ENCODE results near the gene HEATR3.

Gene HEATR3

GRCh38 chr16:50065624-50066481 is at the start of gene HEATR3:
TSS of gene HEATR3 (plus strand) at chr16:50065970. CDS start at chr16:50066132, 162 bp downstream.
- DNase-seq, result peak; percentile 93

DNA sequence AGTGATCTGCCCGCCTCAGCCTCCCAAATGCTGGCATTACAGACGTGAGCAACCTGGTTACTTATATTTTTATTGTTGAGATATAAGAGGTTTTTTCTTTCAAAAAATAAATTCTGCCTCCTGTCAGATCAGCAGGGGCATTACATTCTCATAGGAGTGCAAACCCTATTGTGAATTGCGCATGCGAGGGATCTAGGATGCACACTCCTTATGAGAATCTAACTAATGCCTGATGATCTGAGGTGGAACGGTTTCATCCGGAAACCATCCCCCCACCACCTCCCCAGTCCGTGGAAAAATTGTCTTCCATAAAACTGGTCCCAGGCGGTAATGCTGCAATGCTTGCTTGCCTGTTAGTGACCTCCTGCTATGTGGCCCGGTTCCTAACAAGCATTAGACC is 48.2 kb upstream of the HEATR3 start:
- no peak for DNase-seq

DNA sequence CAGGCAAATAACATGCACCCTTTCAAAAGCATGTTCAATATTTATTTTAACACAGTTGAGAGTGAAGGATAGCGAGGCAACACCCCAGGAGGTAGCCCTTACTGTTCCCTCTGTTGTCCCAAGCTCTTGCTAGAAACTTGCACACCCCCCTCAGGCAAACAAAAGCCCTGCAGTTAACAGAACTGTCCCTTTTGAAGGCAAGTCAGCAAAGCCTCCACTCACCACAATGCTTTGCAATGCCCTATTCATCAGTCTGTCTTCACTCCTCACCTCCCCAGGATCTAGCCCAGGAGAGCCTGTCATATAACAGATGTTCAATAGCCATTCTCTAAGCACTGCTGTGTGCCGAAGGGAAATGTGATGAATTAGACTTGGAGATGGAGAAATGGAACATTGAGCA is 44.2 kb upstream of the HEATR3 start:
- no peak for DNase-seq

- no peak for DNase-seq
Measured at GRCh38 chr16:50023641-50024040, 42.1 kb upstream of the HEATR3 start.

DNA sequence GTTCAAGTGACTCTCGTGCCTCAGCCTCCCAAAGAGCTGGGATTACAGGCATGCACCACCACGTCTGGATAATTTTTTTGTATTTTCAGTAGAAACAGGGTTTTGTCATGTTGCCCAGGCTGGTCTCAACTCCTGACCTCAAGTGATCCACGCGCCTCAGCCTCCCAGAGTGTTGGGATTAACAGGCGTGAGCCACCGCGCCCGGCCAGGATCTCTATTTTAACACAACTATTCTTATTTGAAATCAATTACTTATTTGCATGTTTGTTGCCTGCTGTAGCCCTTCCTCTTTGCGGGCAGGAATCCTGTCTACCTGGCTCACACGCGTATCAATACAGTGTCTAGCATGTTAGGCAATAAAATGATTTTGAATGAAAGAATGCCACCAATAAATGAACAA is 41.6 kb upstream of the HEATR3 start:
- no peak for DNase-seq

- peak; percentile 88 for DNase-seq
Measured at GRCh38 chr16:50024684-50025536, 40.9 kb upstream of the HEATR3 start, which contains the start of gene CNEP1R1. TSS of gene CNEP1R1 (plus strand) at chr16:50025225. CDS start at chr16:50025316, 91 bp downstream.

DNA sequence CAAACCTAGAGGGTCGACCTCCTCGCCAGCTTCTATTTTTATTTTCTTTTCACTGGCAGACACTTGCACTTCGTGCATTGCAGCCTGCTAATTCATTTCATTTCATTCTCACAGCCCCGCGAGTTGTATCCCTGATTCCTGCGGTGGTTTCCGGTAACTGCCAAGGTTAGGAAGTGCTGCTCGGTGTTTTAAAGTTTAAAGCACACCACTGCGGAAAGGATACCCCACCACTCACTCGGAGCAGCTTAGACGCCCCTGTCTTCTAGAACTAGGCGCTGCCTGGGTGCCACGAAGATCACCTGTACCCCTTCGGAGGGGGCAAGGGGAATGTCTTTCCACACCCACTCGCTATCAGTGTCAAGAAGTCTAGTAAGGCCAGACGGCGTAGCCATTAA is 40.2 kb upstream of the HEATR3 start:
- DNase-seq, result no peak

- DNase-seq, result no peak
Measured at GRCh38 chr16:50027829-50028228, 37.9 kb upstream of the HEATR3 start.

DNA sequence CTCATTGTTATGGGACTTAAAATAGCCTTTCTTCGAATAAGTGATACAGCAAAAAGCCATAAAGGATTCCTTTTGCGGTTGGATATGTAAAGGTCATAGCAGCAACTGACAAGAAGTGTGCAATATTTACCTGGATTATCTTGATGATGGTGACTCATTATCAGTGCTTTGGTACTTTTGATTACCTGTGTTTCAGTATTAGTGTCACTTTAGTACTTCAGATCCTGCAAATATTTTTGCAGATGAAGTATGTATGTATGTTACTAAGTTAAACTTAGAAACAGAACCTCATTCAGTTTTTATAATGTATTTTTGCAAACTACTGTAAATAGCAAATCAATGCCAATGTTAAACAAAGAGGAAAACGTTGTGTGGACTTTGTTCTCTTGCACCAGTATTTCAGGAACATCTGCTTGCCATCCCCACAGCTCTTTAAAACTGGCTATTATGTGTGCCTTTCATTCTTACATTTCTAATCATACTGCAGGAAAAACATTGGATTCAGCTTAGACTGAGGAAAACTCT is 30.2 kb upstream of the HEATR3 start:
- DNase-seq, result no peak

GRCh38 chr16:50036426-50036825 is 29.3 kb upstream of the HEATR3 start:
- no peak for DNase-seq

- DNase-seq, result no peak
Measured at GRCh38 chr16:50037662-50038220, 28.0 kb upstream of the HEATR3 start.

DNA sequence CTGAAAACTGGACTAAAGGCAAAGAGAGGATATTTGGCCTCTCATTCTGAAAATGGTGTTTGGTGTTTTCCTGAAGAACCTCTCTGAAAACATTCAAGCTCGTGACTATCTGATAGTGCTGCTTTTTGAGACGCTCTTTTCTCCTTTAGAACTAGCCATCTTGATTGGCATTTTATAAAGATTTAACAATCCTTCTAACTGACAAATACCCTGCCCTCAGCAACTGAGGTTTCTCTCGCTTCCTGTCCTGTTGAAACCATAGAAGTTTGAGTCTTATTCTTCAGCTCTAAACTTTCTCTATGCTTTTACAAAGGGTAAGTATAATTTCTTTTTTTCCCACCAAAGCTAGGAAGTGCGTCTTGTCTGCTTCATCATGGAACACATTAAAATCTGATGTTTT is 27.5 kb upstream of the HEATR3 start:
- no peak for DNase-seq

DNA sequence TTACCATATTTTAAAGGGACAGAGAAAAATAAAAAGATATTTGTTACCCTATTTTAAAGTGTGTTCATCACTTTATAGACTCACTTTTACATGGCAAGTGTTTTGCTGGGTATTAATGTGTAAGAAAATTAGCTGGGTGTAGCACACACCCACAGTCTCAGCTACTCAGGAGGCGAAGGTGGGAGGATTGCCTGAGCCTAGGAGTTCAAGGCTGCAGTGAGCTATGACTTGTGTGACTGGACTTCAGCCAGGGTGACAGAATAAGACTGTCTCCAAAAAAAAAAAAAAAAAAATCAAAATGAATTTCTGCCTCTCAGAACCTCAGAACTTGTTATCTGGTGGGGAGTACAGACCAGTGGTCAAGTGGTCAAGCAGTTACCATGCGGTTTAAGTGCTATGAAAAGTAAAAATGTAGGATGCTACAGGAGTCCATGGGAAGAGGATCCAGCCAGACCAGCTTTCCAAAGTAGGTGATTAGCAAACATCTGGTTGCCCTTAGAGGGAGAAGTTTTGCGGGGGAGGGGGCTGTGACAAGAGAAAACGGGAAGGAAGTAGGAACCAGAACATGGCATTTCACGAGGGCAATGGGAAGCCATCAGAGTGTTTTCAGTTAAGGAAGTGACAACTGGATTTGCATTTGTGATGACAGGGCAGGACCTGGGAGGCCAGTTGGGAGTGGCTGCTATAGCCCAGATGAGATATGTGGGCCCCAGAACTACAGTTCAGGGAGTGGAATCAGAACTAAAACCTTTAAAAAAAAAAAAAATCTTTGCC is 26.8 kb upstream of the HEATR3 start:
- no peak for DNase-seq

DNA sequence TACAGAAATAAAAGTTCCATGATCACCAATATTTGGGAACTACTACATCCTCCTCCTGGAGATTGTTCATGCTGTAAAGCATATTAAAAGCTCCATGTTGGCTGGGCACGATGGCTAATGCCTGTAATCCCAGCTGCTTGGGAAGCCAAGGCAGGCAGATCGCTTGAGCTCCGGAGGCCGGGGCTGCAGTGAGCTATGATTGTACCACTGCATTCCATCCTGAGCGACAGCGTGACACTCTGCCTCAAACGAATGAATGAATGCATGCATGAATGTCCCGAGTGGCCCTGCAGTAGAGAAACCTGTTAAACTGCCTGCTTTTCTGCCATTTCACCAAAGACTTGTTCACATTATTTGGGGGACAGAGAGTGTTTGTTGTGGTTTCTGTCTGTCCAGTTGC is 25.8 kb upstream of the HEATR3 start:
- no peak for DNase-seq

- DNase-seq, result no peak
Measured at GRCh38 chr16:50040710-50041109, 25.1 kb upstream of the HEATR3 start.

GRCh38 chr16:50043358-50043757 is 22.4 kb upstream of the HEATR3 start:
- DNase-seq, result no peak

DNA sequence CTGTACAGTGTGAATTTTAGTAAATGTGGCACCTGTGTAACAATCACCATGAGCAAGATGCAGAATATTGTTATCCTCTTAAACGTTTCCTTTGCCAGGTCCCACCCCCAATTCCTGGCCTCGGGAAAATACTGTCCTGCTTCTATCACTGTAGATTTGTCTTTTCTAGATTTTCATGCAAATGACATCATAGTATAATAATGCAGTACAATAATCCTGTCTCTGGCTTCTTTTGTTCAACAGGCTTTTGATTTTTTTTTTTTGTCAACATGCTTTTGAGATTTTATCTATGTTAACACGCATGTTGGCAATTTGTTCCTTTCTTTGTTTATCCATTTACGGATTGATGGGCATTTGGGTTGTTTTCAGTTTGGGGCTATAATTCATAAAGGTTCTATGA is 20.4 kb upstream of the HEATR3 start:
- DNase-seq, result no peak

DNA sequence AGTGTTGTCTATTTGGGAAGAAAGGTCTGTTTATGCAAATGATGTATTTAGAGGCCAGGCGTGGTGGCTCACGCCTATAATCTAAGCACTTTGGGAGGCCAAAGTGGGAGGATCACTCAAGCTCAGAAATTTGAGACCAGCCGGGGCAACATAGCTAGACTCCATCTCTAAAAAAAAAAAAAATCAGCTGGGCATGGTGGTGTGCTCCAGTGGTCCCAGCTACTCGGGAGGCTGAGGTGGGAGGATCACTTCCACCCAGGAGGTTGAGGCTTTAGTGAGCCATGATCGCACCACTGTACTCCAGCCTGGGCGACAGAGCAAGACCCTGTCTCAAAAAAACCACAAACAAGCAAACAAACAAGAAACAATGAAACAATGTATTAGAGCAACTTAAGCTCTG is 18.9 kb upstream of the HEATR3 start:
- no peak for DNase-seq

DNA sequence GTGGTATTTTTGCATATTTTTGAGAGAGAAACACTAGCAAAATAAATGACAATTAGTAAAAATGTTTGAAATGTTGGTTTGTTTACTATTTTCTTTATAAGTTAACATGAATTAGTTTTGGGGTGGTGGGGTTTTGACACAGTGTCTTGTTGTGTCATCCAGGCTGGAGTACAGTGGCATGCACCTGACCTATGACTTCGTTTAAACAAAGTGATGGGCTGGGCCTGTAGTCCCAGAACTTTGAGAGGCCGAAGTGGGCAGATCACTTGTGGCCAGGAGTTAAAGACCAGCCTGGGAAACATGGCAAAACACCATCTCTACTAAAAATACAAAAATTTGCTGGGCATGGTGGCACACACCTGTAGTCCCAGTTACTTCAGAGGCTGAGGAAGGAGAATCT is 17.9 kb upstream of the HEATR3 start:
- DNase-seq, result no peak

DNA sequence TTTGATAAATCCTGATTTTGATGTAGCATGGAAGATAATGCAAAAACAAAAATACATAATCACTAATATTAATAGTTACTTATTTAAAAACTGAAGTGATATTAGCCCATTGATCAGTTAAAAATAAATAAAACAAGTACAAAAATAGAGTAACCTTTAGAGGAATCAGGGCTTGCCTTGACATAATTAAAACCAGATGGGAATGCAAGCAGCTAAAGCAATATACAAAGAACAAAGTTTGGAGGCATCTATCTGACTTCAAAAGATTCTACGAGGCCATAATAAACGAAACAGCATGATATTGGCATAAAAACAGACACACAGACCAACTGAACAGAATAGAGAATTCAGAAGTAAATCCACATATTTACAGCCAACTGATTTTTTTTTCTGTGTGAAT is 15.0 kb upstream of the HEATR3 start:
- no peak for DNase-seq

DNA sequence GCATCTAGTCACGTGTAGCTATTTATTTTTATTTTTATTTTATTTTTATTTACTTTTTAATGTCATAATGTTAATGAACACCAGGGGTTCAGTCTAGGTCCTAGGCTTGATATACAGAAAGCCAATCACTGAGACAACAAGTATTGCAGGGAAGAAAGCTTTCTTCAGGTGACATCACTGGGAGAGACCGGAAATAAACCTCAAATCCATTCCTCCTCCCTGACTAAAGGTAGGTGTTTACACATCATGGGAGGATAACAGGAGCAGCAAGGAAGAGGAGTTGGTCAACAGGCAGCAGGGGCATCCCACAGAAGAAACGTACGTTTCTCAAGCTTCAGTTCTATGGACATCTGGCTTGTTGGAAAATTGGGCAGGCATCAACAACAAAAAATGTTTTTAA is 9.5 kb upstream of the HEATR3 start:
- no peak for DNase-seq

GRCh38 chr16:50058091-50058771 is 7.5 kb upstream of the HEATR3 start:
- DNase-seq, result no peak
